HUES6 (cell line): Measurements from ENCODE around the gene TTLL7.
"Not testable (repeated sequence)": the region's sequence is repeated elsewhere in the genome, so short reads cannot be mapped to it uniquely, and the experiment has no call there.

ENCODE experiments used
- H3K27ac ChIP-seq: 2 replicates; pipeline ENCODE4 v1.7.0; 2013; ENCODE audit warnings: low read depth, mild to moderate bottlenecking, low read length, inconsistent platforms
- H3K27me3 ChIP-seq: 2 replicates; pipeline ENCODE4 v1.6.1; 2013; ENCODE audit warnings: low read length; ENCODE audit not compliant: control insufficient read depth, insufficient read depth
- H3K36me3 ChIP-seq: 2 replicates; pipeline ENCODE4 v1.6.1; 2013; ENCODE audit warnings: low read length; ENCODE audit not compliant: control insufficient read depth, insufficient read depth
- H3K4me1 ChIP-seq: 2 replicates; pipeline ENCODE4 v1.6.1; 2013; ENCODE audit warnings: low read length; ENCODE audit not compliant: control insufficient read depth, insufficient read depth
- H3K4me3 ChIP-seq: 2 replicates; pipeline ENCODE4 v1.5.1; 2013; ENCODE audit warnings: low read depth, low read length
- H3K9ac ChIP-seq: one replicate; pipeline ENCODE4 v1.6.1; 2013; ENCODE audit warnings: mild to moderate bottlenecking, low read length
- H3K9me3 ChIP-seq: 2 replicates; pipeline ENCODE4 v1.6.1; 2013; ENCODE audit warnings: low read depth, low read length; ENCODE audit not compliant: control insufficient read depth, insufficient read depth

The TTLL7 gene

DNA sequence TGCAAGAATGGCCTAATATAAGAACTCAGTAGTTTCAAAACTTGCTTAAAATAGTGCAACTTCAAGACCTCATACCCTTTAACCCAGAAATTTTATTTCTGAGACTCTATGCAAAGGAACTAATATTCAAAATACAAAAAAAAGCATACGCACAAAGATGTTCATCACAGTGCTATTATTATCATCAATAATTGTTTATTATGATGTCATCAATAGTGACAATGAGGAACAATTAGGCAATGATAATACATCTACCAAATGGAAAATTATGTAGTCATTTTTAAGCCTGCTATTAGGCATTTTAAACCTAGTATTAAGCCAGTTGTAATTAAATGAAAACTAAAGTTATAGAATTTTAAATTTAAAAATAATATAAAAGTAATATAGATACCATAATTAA is 3.3 kb downstream of the TTLL7 start:
- Histone ChIP-seq H3K27ac (no peak overlapping the region), H3K27me3 (peaks cover 46% of the 10 kb centered on the region), H3K4me3 (no peak overlapping the region), H3K4me1 (no peaks in the 10 kb centered on the region), H3K36me3 (no peaks in the 10 kb centered on the region), H3K9me3 (no peaks in the 10 kb centered on the region), H3K9ac (no peak overlapping the region)

- H3K27ac ChIP-seq: no peak overlapping the region
- no peak overlapping the region for H3K4me3 ChIP-seq
- no peaks in the 10 kb centered on the region for H3K4me1 ChIP-seq
- no peak overlapping the region for H3K9ac ChIP-seq
- no peaks in the 10 kb centered on the region for H3K36me3 ChIP-seq
- H3K27me3 ChIP-seq: peaks cover 31% of the 10 kb centered on the region
- no peaks in the 10 kb centered on the region for H3K9me3 ChIP-seq
Observed at GRCh38 chr1:83994111-83994510, 4.8 kb downstream of the TTLL7 start.

DNA sequence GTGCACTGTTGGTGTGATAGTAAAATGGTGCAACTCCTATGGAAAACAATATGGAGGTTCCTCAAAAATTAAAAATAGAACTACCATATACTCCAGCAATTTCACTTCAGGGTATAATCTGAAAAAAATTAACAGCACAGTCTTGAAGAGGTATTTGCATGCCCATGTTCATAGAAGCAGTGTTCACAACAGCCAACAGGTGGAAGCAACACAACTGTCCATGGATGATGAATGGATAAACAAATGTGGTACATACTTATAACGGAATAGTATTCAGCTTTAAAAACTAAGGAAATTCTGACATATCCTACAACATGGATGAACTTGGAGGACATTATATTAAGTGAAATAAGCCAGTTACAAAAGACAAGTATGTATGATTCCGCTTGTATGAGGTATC is 8.2 kb downstream of the TTLL7 start:
- Histone ChIP-seq H3K9ac (no peak overlapping the region), H3K9me3 (peaks cover 2% of the 10 kb centered on the region; the same call in 1 of the 2 replicates), H3K4me3 (no peak overlapping the region), H3K27me3 (no peaks in the 10 kb centered on the region), H3K27ac (no peak overlapping the region), H3K4me1 (no peaks in the 10 kb centered on the region), H3K36me3 (no peaks in the 10 kb centered on the region)

GRCh38 chr1:83985048-83985447 is 13.9 kb downstream of the TTLL7 start:
- H3K9me3 ChIP-seq: peaks cover 4% of the 10 kb centered on the region
- H3K27me3 ChIP-seq: no peaks in the 10 kb centered on the region
- H3K36me3 ChIP-seq: no peaks in the 10 kb centered on the region
- H3K27ac ChIP-seq: no peak overlapping the region
- H3K9ac ChIP-seq: no peak overlapping the region
- H3K4me1 ChIP-seq: no peaks in the 10 kb centered on the region
- H3K4me3 ChIP-seq: no peak overlapping the region

- not testable (repeated sequence) for H3K27me3 ChIP-seq, H3K36me3 ChIP-seq, H3K27ac ChIP-seq, H3K4me1 ChIP-seq, H3K9me3 ChIP-seq, H3K4me3 ChIP-seq, H3K9ac ChIP-seq
Observed at GRCh38 chr1:83983918-83984317, 15.0 kb downstream of the TTLL7 start.

DNA sequence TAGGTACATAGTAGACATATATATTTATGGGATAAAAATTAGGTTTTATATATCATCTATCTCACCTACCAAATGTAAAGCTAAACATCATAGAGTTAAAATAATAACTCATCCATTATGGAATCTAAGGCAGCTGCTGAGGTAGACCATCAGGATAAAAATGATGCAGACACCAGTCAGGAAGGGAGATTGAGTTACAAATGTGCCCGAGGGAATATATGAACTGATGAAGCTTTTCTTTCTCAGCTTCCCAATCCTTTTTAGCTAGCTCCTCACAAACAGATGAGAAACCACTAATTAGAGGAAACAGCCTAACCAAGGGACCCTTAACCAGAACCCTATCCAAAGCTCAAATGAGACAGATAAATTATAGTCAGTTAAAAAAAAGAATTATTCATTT is 20.9 kb downstream of the TTLL7 start:
- Histone ChIP-seq H3K9me3 (no peaks in the 10 kb centered on the region), H3K4me3 (no peak overlapping the region), H3K36me3 (no peaks in the 10 kb centered on the region), H3K27ac (no peak overlapping the region), H3K4me1 (no peaks in the 10 kb centered on the region), H3K9ac (no peak overlapping the region), H3K27me3 (no peaks in the 10 kb centered on the region)

- Histone ChIP-seq H3K9me3 (no peaks in the 10 kb centered on the region), H3K36me3 (no peaks in the 10 kb centered on the region), H3K9ac (no peak overlapping the region), H3K4me1 (no peaks in the 10 kb centered on the region), H3K27me3 (no peaks in the 10 kb centered on the region), H3K4me3 (no peak overlapping the region), H3K27ac (no peak overlapping the region)
Observed at GRCh38 chr1:83976920-83977319, 22.0 kb downstream of the TTLL7 start.

DNA sequence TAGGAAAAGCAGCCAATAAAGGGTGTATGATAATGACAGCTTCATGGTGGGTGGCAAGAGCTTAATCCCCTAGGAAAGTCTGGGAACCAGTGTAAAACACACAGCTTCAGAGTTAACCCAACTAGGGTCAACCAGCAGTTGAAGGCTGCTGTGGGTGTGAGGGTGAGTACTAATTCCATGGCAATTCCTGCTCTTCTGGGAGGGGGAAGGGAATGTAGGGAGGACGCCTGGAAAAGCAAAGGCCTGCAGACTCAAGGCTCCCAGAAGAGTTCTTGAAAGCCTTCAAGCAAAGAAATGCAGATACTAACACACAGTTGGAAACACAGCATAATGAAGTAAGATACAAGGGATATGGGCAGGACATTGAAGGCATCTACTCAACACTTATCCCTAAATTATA is 28.1 kb downstream of the TTLL7 start:
- Histone ChIP-seq H3K9ac (no peak overlapping the region), H3K9me3 (no peaks in the 10 kb centered on the region), H3K36me3 (no peaks in the 10 kb centered on the region), H3K27ac (no peak overlapping the region), H3K4me1 (peaks cover 5% of the 10 kb centered on the region), H3K27me3 (no peaks in the 10 kb centered on the region), H3K4me3 (no peak overlapping the region)

GRCh38 chr1:83970114-83970513 is 28.8 kb downstream of the TTLL7 start:
- peaks cover 5% of the 10 kb centered on the region for H3K4me1 ChIP-seq
- H3K4me3 ChIP-seq: no peak overlapping the region
- H3K9ac ChIP-seq: no peak overlapping the region
- no peaks in the 10 kb centered on the region for H3K9me3 ChIP-seq
- no peak overlapping the region for H3K27ac ChIP-seq
- H3K27me3 ChIP-seq: no peaks in the 10 kb centered on the region
- H3K36me3 ChIP-seq: no peaks in the 10 kb centered on the region

DNA sequence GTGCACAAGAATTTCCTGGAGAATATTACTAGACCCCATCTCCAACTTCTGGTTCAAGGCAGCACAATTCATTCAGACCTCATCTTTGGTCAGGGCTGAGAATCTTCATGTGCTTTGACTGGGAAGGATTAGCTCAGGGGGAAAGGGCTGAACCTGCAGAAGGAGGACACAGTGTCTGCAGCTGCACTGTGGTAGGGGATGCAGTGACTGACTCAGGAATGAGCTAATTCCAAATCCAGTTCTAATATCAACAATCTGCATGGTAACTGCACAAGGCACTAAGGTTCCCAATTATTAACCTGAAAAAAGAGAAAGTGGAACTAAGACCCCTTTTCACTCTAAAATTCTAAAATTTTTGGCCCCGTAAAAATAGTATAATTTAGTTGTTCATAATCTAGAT is 31.6 kb downstream of the TTLL7 start:
- no peaks in the 10 kb centered on the region for H3K27me3 ChIP-seq
- H3K27ac ChIP-seq: no peak overlapping the region
- H3K9me3 ChIP-seq: no peaks in the 10 kb centered on the region
- no peak overlapping the region for H3K9ac ChIP-seq
- H3K4me3 ChIP-seq: no peak overlapping the region
- peaks cover 5% of the 10 kb centered on the region for H3K4me1 ChIP-seq
- H3K36me3 ChIP-seq: no peaks in the 10 kb centered on the region

DNA sequence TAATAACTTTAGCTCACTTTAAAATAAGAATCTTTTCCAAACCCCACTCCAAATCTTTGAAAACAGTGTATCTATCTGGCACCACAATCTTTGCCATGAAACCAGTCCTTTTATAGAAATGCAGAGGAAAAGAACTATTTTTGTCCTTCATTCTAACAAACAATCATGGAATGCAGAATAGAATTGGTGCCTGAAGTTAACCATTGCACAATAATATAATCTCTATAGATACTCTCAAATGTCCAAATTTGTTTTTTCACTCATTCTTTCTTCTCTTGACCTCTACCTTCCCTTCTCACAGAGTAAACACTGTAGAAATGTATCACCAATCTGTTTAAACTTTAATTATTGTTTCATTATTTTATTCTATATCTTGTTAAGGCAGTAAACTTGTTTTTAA is 34.8 kb downstream of the TTLL7 start:
- H3K27ac ChIP-seq: no peak overlapping the region
- H3K27me3 ChIP-seq: no peaks in the 10 kb centered on the region
- no peaks in the 10 kb centered on the region for H3K9me3 ChIP-seq

GRCh38 chr1:83961571-83962295 is 37.2 kb downstream of the TTLL7 start:
- H3K9ac ChIP-seq: no peak overlapping the region
- H3K4me1 ChIP-seq: no peaks in the 10 kb centered on the region
- no peaks in the 10 kb centered on the region for H3K27me3 ChIP-seq
- H3K4me3 ChIP-seq: no peak overlapping the region
- H3K27ac ChIP-seq: no peak overlapping the region
- no peaks in the 10 kb centered on the region for H3K9me3 ChIP-seq
- no peaks in the 10 kb centered on the region for H3K36me3 ChIP-seq

More for the DNA sequence above, 34.8 kb downstream of the TTLL7 start:
- no peak overlapping the region for H3K4me3 ChIP-seq
- no peaks in the 10 kb centered on the region for H3K4me1 ChIP-seq
- no peaks in the 10 kb centered on the region for H3K36me3 ChIP-seq
- H3K9ac ChIP-seq: no peak overlapping the region
